ENCODE results near the gene KLF4.

KLF4 gene

GRCh38 chr9:107472581-107473340 is 16.8 kb downstream of the KLF4 start:
- no peaks in the 10 kb centered on the region for H3K79me2 ChIP-seq
- H3K36me3 ChIP-seq (ENCODE audit: control insufficient read depth, insufficient read depth, low read length) = no peaks in the 10 kb centered on the region
- no peak overlapping the region for H3K27ac ChIP-seq
- H3K9me3 ChIP-seq (ENCODE audit: control insufficient read depth, low read length) = no peaks in the 10 kb centered on the region
- TF ChIP-seq CTCF (IDR thresholded peaks at IDR 0.05) = no peak
- H3K27me3 ChIP-seq (ENCODE audit: control insufficient read depth, insufficient read depth, low read length) = no peaks in the 10 kb centered on the region
- no peak overlapping the region for H3K9ac ChIP-seq
- no peaks in the 10 kb centered on the region for H3K4me1 ChIP-seq
- no peak overlapping the region for H2AFZ ChIP-seq
- no peak overlapping the region for H3K4me2 ChIP-seq (ENCODE audit: low read length)
- H3K4me3 ChIP-seq (ENCODE audit: low read depth, low read length) = no peak overlapping the region

GRCh38 chr9:107471552-107471951 is 18.0 kb downstream of the KLF4 start:
- no peak for TF ChIP-seq CTCF (IDR thresholded peaks at IDR 0.05)
- Histone ChIP-seq H3K79me2 (no peaks in the 10 kb centered on the region), H3K4me1 (no peaks in the 10 kb centered on the region)

GRCh38 chr9:107467416-107467815 is 22.2 kb downstream of the KLF4 start:
- Histone ChIP-seq H2AFZ (no peak overlapping the region), H3K27me3 (ENCODE audit: control insufficient read depth, insufficient read depth, low read length) (no peaks in the 10 kb centered on the region), H3K4me2 (ENCODE audit: low read length) (no peak overlapping the region), H3K79me2 (no peaks in the 10 kb centered on the region), H3K36me3 (ENCODE audit: control insufficient read depth, insufficient read depth, low read length) (no peaks in the 10 kb centered on the region), H3K9ac (no peak overlapping the region), H3K4me3 (ENCODE audit: low read depth, low read length) (no peak overlapping the region), H3K9me3 (ENCODE audit: control insufficient read depth, low read length) (no peaks in the 10 kb centered on the region), H3K4me1 (no peaks in the 10 kb centered on the region), H3K27ac (no peak overlapping the region)
- no peak for TF ChIP-seq CTCF (IDR thresholded peaks at IDR 0.05)

More at GRCh38 chr9:107471552-107471951, 18.0 kb downstream of the KLF4 start:
- no peak overlapping the region for H3K4me3 ChIP-seq (ENCODE audit: low read depth, low read length)
- H3K9me3 ChIP-seq (ENCODE audit: control insufficient read depth, low read length) = no peaks in the 10 kb centered on the region
- no peak overlapping the region for H2AFZ ChIP-seq
- H3K4me2 ChIP-seq (ENCODE audit: low read length) = no peak overlapping the region
- H3K27me3 ChIP-seq (ENCODE audit: control insufficient read depth, insufficient read depth, low read length) = no peaks in the 10 kb centered on the region
- no peak overlapping the region for H3K27ac ChIP-seq
- no peaks in the 10 kb centered on the region for H3K36me3 ChIP-seq (ENCODE audit: control insufficient read depth, insufficient read depth, low read length)
- no peak overlapping the region for H3K9ac ChIP-seq

GRCh38 chr9:107466826-107467225 is 22.7 kb downstream of the KLF4 start:
- Histone ChIP-seq H3K36me3 (ENCODE audit: control insufficient read depth, insufficient read depth, low read length) (no peaks in the 10 kb centered on the region), H3K27me3 (ENCODE audit: control insufficient read depth, insufficient read depth, low read length) (no peaks in the 10 kb centered on the region), H3K79me2 (no peaks in the 10 kb centered on the region), H3K9ac (no peak overlapping the region), H3K27ac (no peak overlapping the region), H2AFZ (no peak overlapping the region), H3K9me3 (ENCODE audit: control insufficient read depth, low read length) (no peaks in the 10 kb centered on the region), H3K4me1 (no peaks in the 10 kb centered on the region), H3K4me2 (ENCODE audit: low read length) (no peak overlapping the region), H3K4me3 (ENCODE audit: low read depth, low read length) (no peak overlapping the region)
- no peak for TF ChIP-seq CTCF (IDR thresholded peaks at IDR 0.05)
